Brain pericyte (primary cell): ENCODE data around the gene SLC25A6.
A peak's percentile ranks its signal among the peaks of the same experiment; 100 is the strongest.
"Not testable (repeated sequence)": the region's sequence is repeated elsewhere in the genome, so short reads cannot be mapped to it uniquely, and the experiment has no call there.

Experiments used
- DNase-seq: peaks from one replicate; pipeline ENCODE4 v3.0.0-alpha.2; 2012; ENCODE audit warnings: low read depth, low spot score

SLC25A6 gene

GRCh38 chrX:1416327-1416784, 24.4 kb upstream of the SLC25A6 start:
- no peak for DNase-seq

- no peak for DNase-seq
Measured at GRCh38 chrX:1412551-1413161, 20.7 kb upstream of the SLC25A6 start.

- DNase-seq: no peak
Measured at GRCh38 chrX:1411326-1411725, 19.4 kb upstream of the SLC25A6 start.

GRCh38 chrX:1407035-1407434, 15.1 kb upstream of the SLC25A6 start:
- no peak for DNase-seq

GRCh38 chrX:1405769-1406168, 13.9 kb upstream of the SLC25A6 start:
- not testable (repeated sequence) for DNase-seq

- DNase-seq: not testable (repeated sequence)
Measured at GRCh38 chrX:1403867-1404266, 12.0 kb upstream of the SLC25A6 start.

- no peak for DNase-seq
Measured at GRCh38 chrX:1403228-1403627, 11.3 kb upstream of the SLC25A6 start.

- DNase-seq: no peak
Measured at GRCh38 chrX:1401611-1402430, 9.9 kb upstream of the SLC25A6 start.

GRCh38 chrX:1400742-1401471, 9.0 kb upstream of the SLC25A6 start:
- no peak for DNase-seq

- no peak for DNase-seq
Measured at GRCh38 chrX:1400049-1400448, 8.1 kb upstream of the SLC25A6 start.

GRCh38 chrX:1398431-1399340, 6.8 kb upstream of the SLC25A6 start:
- DNase-seq: no peak

GRCh38 chrX:1397441-1398270, 5.7 kb upstream of the SLC25A6 start:
- DNase-seq: no peak

- DNase-seq: no peak
Measured at GRCh38 chrX:1397001-1397400, 5.1 kb upstream of the SLC25A6 start.

GRCh38 chrX:1395646-1396216, 3.8 kb upstream of the SLC25A6 start:
- no peak for DNase-seq

GRCh38 chrX:1394731-1395501, 3.0 kb upstream of the SLC25A6 start:
- no peak for DNase-seq

GRCh38 chrX:1393871-1394615, 2.1 kb upstream of the SLC25A6 start:
- no peak for DNase-seq

GRCh38 chrX:1392376-1393068, 609 bp upstream of the SLC25A6 start:
- DNase-seq: peak; percentile 16

- no peak for DNase-seq
Measured at GRCh38 chrX:1391370-1391706, 575 bp downstream of the SLC25A6 start.
